ENCODE data around the gene KCND3.

Gene KCND3

GRCh38 chr1:111978695-111979094 lies 10.8 kb downstream of the KCND3 start:
- ATAC-seq = no peak
- TF ChIP-seq TCF4 (CRISPR knock-in tag; IDR thresholded peaks at IDR 0.05; ENCODE audit: borderline replicate concordance) (no peak), RARB (CRISPR knock-in tag; IDR thresholded peaks at IDR 0.05) (no peak), TOX (CRISPR knock-in tag; IDR thresholded peaks at IDR 0.05; ENCODE audit: borderline replicate concordance) (no peak), ZC3H10 (CRISPR knock-in tag; IDR thresholded peaks at IDR 0.05) (no peak), GLIS3 (CRISPR knock-in tag; IDR thresholded peaks at IDR 0.05) (no peak), ARNTL (CRISPR knock-in tag; IDR thresholded peaks at IDR 0.05; ENCODE audit: borderline replicate concordance, low read depth) (no peak), ZNF565 (CRISPR knock-in tag; conservative IDR thresholded peaks at IDR 0.05; ENCODE audit: low read depth) (no peak), CREB5 (CRISPR knock-in tag; IDR thresholded peaks at IDR 0.05; ENCODE audit: low read depth) (no peak), ZFP30 (CRISPR knock-in tag; IDR thresholded peaks at IDR 0.05) (no peak), ZNF70 (CRISPR knock-in tag; IDR thresholded peaks at IDR 0.05) (no peak)

- TF ChIP-seq ZNF70 (CRISPR knock-in tag; IDR thresholded peaks at IDR 0.05) (no peak), TSHZ2 (CRISPR knock-in tag; IDR thresholded peaks at IDR 0.05) (no peak), TOX (CRISPR knock-in tag; IDR thresholded peaks at IDR 0.05; ENCODE audit: borderline replicate concordance) (no peak), ZNF8 (CRISPR knock-in tag; IDR thresholded peaks at IDR 0.05) (no peak), TCF4 (CRISPR knock-in tag; IDR thresholded peaks at IDR 0.05; ENCODE audit: borderline replicate concordance) (no peak)
- ATAC-seq = no peak
These were observed 12.1 kb downstream of the KCND3 start for GRCh38 chr1:111977378-111977777.

GRCh38 chr1:111976842-111977241 lies 12.6 kb downstream of the KCND3 start:
- TF ChIP-seq BACH2 (CRISPR knock-in tag; IDR thresholded peaks at IDR 0.05; ENCODE audit: borderline replicate concordance) (no peak), CSDC2 (CRISPR knock-in tag; IDR thresholded peaks at IDR 0.05) (no peak), PPARA (CRISPR knock-in tag; IDR thresholded peaks at IDR 0.05; ENCODE audit: borderline replicate concordance) (no peak), OSR1 (CRISPR knock-in tag; IDR thresholded peaks at IDR 0.05) (no peak), ZFP30 (CRISPR knock-in tag; IDR thresholded peaks at IDR 0.05) (no peak), GLIS3 (CRISPR knock-in tag; IDR thresholded peaks at IDR 0.05) (no peak), TCF4 (CRISPR knock-in tag; IDR thresholded peaks at IDR 0.05; ENCODE audit: borderline replicate concordance) (no peak), ZNF8 (CRISPR knock-in tag; IDR thresholded peaks at IDR 0.05) (no peak), CSRNP3 (CRISPR knock-in tag; IDR thresholded peaks at IDR 0.05) (no peak), TOX (CRISPR knock-in tag; IDR thresholded peaks at IDR 0.05; ENCODE audit: borderline replicate concordance) (no peak), ESRRG (CRISPR knock-in tag; IDR thresholded peaks at IDR 0.05) (no peak), POU6F1 (CRISPR knock-in tag; IDR thresholded peaks at IDR 0.05; ENCODE audit: borderline replicate concordance, low read depth) (no peak), TSHZ2 (CRISPR knock-in tag; IDR thresholded peaks at IDR 0.05) (no peak), ZNF70 (CRISPR knock-in tag; IDR thresholded peaks at IDR 0.05) (no peak), ZFP3 (CRISPR knock-in tag; IDR thresholded peaks at IDR 0.05) (no peak), ZNF565 (CRISPR knock-in tag; conservative IDR thresholded peaks at IDR 0.05; ENCODE audit: low read depth) (no peak)
- no peak for ATAC-seq

Data from SK-N-SH treated with all-trans-retinoic acid at 6 μM for 48 hours (cell line).